OCI-LY1 (cell line): ENCODE data around the gene HMG20B.

Source experiments
- H2AFZ ChIP-seq: fragments of 200-600 bp; sonication (generic), shearing (Covaris generic); 2 replicates; pipeline ENCODE4 v1.6.0; 2014; ENCODE audit warnings: antibody characterized with exemption, mild to moderate bottlenecking, low read length
- H3F3A ChIP-seq: fragments of 200-600 bp; sonication (generic), shearing (Covaris generic); 2 replicates; pipeline ENCODE4 v1.6.0; 2014; ENCODE audit warnings: mild to moderate bottlenecking, antibody characterized with exemption, low read length, moderate library complexity; ENCODE audit not compliant: insufficient read depth
- H3K27ac ChIP-seq: fragments of 200-600 bp; sonication (generic); 2 replicates; pipeline ENCODE4 v1.5.1; 2014; ENCODE audit warnings: low read length, mixed run types, mild to moderate bottlenecking, low read depth; ENCODE audit not compliant: poor library complexity, severe bottlenecking
- H3K27me3 ChIP-seq: fragments of 200-600 bp; sonication (generic); 2 replicates; pipeline ENCODE4 v1.6.0; 2014; ENCODE audit warnings: antibody characterized with exemption, mild to moderate bottlenecking, low read length, moderate library complexity; ENCODE audit not compliant: insufficient read depth
- H3K36me3 ChIP-seq: fragments of 200-600 bp; sonication (generic); 2 replicates; pipeline ENCODE4 v1.6.1; 2014; ENCODE audit warnings: mild to moderate bottlenecking, antibody characterized with exemption, low read length, moderate library complexity, mixed read lengths; ENCODE audit not compliant: insufficient read depth
- H3K4me1 ChIP-seq: fragments of 200-600 bp; sonication (generic); 2 replicates; pipeline ENCODE4 v1.5.1; 2014; ENCODE audit warnings: mild to moderate bottlenecking, low read length, moderate library complexity; ENCODE audit not compliant: insufficient read depth, severe bottlenecking
- H3K4me2 ChIP-seq: fragments of 200-600 bp; sonication (generic), shearing (Covaris generic); 2 replicates; pipeline ENCODE4 v1.6.1; 2014; ENCODE audit warnings: low read length
- H3K4me3 ChIP-seq: fragments of 200-600 bp; sonication (generic); 2 replicates; pipeline ENCODE4 v1.5.1; 2014; ENCODE audit warnings: low read length, low read depth, mild to moderate bottlenecking, mixed read lengths; ENCODE audit not compliant: poor library complexity, severe bottlenecking
- H3K79me2 ChIP-seq: fragments of 200-600 bp; shearing (Covaris generic); 2 replicates; pipeline ENCODE4 v1.6.1; 2016; ENCODE audit warnings: mixed run types, low read length, mixed read lengths; ENCODE audit not compliant: insufficient read depth
- H3K9ac ChIP-seq: fragments of 200-600 bp; sonication (generic), shearing (Covaris generic); 2 replicates; pipeline ENCODE4 v1.6.1; 2014; ENCODE audit warnings: mild to moderate bottlenecking, low read length, mixed read lengths
- H3K9me2 ChIP-seq: fragments of 200-600 bp; sonication (generic), shearing (Covaris generic); 2 replicates; pipeline ENCODE4 v1.6.1; 2014; ENCODE audit warnings: low read depth, mild to moderate bottlenecking, low read length, mixed read lengths
- H3K9me3 ChIP-seq: fragments of 200-600 bp; shearing (Covaris generic); 2 replicates; pipeline ENCODE4 v1.6.1; 2014; ENCODE audit warnings: low read length, mixed read lengths
- H4K20me1 ChIP-seq: fragments of 200-600 bp; sonication (generic), shearing (Covaris generic); 2 replicates; pipeline ENCODE4 v1.6.0; 2016; ENCODE audit warnings: mild to moderate bottlenecking, low read length; ENCODE audit not compliant: insufficient read depth
- CTCF ChIP-seq: fragments of 200-600 bp; sonication (generic), shearing (Covaris generic); IDR thresholded peaks from 2 replicates; pipeline ENCODE4 v1.5.1; 2017; ENCODE audit warnings: mild to moderate bottlenecking, antibody characterized with exemption, low read length, moderate library complexity, mixed read lengths
- EZH2 ChIP-seq: fragments of 200-600 bp; sonication (generic), shearing (Covaris generic); IDR thresholded peaks from 2 replicates; pipeline ENCODE4 v1.8.0; 2017; ENCODE audit warnings: borderline replicate concordance, mixed run types, mild to moderate bottlenecking, antibody characterized with exemption, low read length, moderate library complexity, mixed read lengths

The HMG20B gene

GRCh38 chr19:3548606-3549005, 24.1 kb upstream of the HMG20B start:
- Histone ChIP-seq H4K20me1 (no peaks in the 10 kb centered on the region), H3K9me3 (no peaks in the 10 kb centered on the region), H3K27me3 (no peaks in the 10 kb centered on the region), H2AFZ (no peak overlapping the region), H3K4me3 (no peak overlapping the region), H3K4me1 (peaks cover 19% of the 10 kb centered on the region), H3K79me2 (no peaks in the 10 kb centered on the region), H3K4me2 (no peak overlapping the region), H3K9me2 (no peaks in the 10 kb centered on the region), H3K36me3 (peaks cover 42% of the 10 kb centered on the region), H3F3A (no peaks in the 10 kb centered on the region), H3K27ac (no peak overlapping the region), H3K9ac (no peak overlapping the region)
- TF ChIP-seq CTCF, result no peak
- no peak for TF ChIP-seq EZH2

- H3K9ac ChIP-seq, result no peak overlapping the region
- no peaks in the 10 kb centered on the region for H4K20me1 ChIP-seq
- TF ChIP-seq CTCF (no peak), EZH2 (no peak)
- no peaks in the 10 kb centered on the region for H3K9me3 ChIP-seq
- no peak overlapping the region for H3K4me3 ChIP-seq
- H2AFZ ChIP-seq, result no peak overlapping the region
- no peak overlapping the region for H3K27ac ChIP-seq
- no peaks in the 10 kb centered on the region for H3K79me2 ChIP-seq
- peaks cover 20% of the 10 kb centered on the region for H3K4me1 ChIP-seq
- H3F3A ChIP-seq, result no peaks in the 10 kb centered on the region
- no peak overlapping the region for H3K4me2 ChIP-seq
- peaks cover 36% of the 10 kb centered on the region for H3K36me3 ChIP-seq
- no peaks in the 10 kb centered on the region for H3K27me3 ChIP-seq
- no peaks in the 10 kb centered on the region for H3K9me2 ChIP-seq
These were observed 22.9 kb upstream of the HMG20B start for GRCh38 chr19:3549816-3550215.

GRCh38 chr19:3550947-3551791, 21.6 kb upstream of the HMG20B start:
- TF ChIP-seq EZH2, result no peak
- TF ChIP-seq CTCF, result no peak
- Histone ChIP-seq H4K20me1 (no peaks in the 10 kb centered on the region), H3K27ac (no peak overlapping the region), H3K36me3 (peaks cover 28% of the 10 kb centered on the region), H3K9me2 (no peaks in the 10 kb centered on the region), H3K79me2 (no peaks in the 10 kb centered on the region), H3K4me1 (peaks cover 30% of the 10 kb centered on the region), H3K9ac (no peak overlapping the region), H2AFZ (no peak overlapping the region), H3K4me2 (no peak overlapping the region), H3K9me3 (no peaks in the 10 kb centered on the region), H3K4me3 (no peak overlapping the region), H3F3A (no peaks in the 10 kb centered on the region), H3K27me3 (no peaks in the 10 kb centered on the region)
